GM21515 (cell line): ENCODE measurements around the gene DIP2C.
"Not testable (repeated sequence)": the region's sequence is repeated elsewhere in the genome, so short reads cannot be mapped to it uniquely, and the experiment has no call there.

Source experiments
- ATAC-seq: cut with Tn5 transposase; IDR thresholded peaks from one replicate; pipeline ENCODE4 v1.9.1; 2021; ENCODE audit not compliant: unreplicated experiment

Gene DIP2C

GRCh38 chr10:404991-405390 lies 284.5 kb downstream of the DIP2C start:
- no peak for ATAC-seq

DNA sequence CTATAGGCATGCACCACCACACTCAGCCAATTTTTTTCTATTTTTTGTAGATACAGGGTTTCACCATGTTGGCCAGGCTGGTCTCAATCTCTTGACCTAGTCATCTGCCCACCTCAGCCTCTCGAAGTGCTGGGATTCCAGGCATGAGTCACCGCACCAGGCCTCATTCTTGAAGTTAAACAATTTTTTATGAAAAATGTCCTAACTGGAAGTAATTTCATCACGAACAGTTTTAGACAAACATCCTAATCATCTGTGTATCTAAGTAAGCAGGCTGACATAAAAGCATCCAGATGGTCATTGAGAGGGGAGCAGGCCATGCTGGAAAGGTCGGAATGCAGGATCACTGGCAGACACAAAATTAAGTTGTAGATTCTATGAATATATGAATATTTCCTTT lies 285.1 kb downstream of the DIP2C start:
- ATAC-seq, result no peak

DNA sequence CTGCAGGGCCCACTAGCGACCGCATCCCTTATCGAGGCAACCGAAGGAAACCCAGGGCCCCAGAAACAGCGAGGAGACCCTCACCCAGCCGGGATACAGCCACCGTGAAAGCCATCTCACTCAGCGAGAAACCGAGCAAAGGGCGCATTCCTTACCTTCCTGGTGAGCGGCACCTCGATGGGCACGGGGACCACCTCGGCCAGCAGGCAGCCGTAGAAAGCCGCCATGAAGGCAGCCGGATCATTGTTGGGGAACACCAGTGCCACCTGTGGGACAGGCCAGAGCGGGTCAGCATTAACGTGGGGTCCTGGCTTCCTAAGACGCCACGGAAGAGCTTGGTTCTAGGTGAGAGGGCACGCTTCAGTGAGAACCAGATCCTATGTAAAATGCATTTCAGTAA lies 290.5 kb downstream of the DIP2C start:
- ATAC-seq, result no peak

DNA sequence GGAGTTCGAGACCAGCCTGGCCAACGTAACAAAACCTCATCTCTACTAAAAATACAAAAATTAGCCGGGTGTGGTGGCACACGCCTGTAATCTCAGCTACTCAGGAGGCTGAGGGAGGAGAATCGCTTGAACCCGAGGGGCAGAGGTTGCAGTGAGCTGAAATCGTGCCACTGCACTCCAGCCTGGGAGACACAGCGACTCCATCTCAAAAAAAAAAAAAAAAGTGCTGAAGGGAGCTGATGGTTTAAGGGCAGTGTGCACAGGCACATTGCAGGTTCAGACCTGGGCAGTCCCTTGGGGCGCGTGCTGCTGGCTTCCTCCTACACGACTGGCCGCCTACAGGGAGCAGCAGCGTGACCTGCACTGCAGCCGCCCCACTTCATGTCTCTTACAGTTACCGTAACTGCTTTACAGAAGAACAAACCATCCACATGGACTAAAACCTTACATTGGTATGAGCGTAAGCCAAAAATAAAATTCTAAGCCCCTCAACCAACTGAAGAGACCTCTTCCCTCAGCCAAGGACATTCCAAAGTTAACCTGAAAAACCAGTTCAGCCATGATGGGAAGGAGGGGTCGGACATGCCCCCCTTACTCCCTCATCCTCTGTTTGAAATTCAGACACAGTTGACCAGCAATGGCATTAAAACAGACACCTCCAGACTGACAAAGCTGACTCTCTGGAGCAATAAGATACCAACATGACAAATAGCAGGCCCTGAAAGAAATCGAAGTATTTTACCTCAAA lies 292.0 kb downstream of the DIP2C start:
- ATAC-seq, result no peak

DNA sequence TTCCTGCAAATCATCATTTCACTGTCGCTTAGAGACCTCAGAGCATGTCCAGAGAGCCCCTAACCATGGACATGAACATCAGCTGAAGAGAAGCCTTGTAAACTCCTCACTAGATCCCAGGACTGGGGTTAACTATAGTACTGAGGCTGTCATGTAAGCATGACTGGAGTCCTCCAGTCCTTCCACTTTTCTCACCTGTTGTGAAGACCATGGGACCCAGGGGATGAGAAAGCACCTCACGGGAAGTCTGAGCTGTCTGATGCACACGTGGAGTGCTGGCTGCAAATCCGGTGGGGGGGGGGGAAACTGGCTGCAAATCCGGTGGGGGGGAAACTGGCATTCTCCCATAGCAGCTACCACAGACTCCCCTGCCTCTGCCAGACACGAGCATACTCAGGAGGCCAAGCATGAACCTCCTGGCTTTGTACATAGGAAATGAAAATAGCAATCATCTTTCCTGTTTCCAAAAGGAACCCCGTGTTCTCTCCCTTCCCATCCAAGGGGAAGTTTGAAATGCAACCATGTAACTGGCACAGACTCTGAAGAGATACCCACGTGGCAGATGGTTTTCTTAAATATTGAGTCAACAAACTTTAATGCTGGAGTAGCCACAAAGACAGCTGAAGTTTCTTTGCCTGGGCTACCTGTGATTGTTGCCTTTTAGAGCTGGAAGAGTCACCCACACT lies 292.8 kb downstream of the DIP2C start:
- no peak for ATAC-seq

DNA sequence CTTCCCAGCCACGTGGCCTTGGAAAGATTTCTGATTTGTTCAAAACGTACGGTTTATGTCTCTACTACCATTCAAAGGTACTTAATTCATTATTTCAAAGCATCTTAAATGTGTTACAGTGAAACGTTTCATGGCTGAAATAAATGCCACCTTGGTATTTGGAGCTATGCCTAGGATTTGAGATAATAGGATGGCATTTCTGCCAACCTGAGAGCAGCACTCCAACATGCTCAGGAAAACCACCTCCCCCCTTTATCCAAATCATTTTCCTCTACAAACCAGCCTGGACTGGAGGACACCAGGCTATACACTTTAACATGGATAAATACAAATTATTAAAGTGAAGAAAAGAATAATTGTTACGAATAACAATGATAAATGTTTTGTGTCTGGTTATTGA lies 293.4 kb downstream of the DIP2C start:
- no peak for ATAC-seq

GRCh38 chr10:395665-396064 lies 293.8 kb downstream of the DIP2C start:
- ATAC-seq, result no peak

GRCh38 chr10:394439-395101 lies 294.9 kb downstream of the DIP2C start:
- ATAC-seq, result not testable (repeated sequence)

DNA sequence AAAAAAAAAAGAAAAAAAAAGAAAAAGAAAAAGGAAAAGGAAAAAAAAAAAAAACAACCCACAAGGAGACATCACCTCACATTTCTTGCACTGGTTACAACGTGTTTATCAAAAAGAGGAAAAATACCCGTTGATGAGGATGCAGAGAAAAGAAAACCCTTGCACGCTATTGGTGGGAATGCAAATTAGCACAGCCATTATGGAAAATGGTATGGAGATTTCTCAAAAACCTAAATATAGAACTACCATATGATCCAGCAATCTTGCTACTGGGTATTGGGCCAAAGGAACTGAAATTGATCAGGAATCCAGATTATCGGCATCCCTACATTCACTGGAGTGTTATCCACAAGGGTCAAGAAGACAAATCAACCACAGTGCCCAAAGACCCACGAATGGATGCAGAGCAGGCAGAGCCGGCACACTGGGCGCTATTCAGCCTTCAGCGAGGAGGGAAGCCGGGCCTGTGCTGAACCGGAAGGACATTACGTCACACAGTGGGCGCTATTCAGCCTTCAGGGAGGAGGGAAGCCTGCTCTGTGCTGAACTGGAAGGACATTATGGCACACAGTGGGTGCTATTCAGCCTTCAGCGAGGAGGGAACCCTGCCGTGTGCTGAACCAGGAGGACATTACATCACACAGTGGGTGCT lies 295.6 kb downstream of the DIP2C start:
- no peak for ATAC-seq

DNA sequence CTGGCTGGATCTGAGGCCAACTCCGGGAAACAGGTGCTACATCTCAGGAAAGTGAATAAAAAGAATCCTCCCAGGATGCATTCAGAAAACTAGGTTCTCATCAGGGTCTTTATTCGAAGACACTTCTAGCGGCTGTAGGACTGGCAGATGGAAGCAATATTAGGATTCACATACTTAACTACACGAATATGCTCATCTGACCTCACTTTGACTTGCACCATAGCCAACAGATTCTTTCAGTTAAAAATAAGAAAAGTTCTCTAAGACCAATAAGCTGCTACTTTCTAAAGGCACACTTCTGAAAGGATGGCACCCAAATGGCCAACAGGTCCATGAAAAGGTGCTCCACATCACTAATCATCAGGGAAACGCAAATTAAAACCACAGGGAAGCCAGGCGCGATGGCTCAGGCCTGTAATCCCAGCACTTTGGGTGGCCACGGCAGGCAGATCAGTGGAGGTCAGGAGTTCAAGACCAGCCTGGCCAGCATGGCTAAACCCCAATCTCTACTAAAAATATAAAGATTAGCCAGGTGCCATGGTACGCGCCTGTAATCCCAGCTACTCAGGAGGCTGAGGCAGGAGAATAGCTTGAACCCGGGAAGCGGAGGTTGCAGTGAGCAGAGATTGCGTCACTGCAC lies 296.2 kb downstream of the DIP2C start:
- no peak for ATAC-seq

DNA sequence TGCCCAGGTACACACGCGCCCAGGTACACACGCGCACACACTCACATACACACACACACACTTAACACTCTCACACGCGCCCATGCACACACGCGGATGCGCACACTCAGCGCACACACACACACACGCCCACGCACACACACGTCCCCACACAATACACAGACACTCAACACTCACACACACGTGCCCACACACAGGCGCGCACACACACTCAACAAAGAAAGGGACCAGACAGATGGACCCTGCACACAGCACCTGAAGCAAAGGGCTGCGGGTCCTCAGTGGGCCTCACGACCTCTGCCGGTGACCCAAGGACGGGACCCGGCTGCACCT lies 296.8 kb downstream of the DIP2C start:
- ATAC-seq, result no peak

DNA sequence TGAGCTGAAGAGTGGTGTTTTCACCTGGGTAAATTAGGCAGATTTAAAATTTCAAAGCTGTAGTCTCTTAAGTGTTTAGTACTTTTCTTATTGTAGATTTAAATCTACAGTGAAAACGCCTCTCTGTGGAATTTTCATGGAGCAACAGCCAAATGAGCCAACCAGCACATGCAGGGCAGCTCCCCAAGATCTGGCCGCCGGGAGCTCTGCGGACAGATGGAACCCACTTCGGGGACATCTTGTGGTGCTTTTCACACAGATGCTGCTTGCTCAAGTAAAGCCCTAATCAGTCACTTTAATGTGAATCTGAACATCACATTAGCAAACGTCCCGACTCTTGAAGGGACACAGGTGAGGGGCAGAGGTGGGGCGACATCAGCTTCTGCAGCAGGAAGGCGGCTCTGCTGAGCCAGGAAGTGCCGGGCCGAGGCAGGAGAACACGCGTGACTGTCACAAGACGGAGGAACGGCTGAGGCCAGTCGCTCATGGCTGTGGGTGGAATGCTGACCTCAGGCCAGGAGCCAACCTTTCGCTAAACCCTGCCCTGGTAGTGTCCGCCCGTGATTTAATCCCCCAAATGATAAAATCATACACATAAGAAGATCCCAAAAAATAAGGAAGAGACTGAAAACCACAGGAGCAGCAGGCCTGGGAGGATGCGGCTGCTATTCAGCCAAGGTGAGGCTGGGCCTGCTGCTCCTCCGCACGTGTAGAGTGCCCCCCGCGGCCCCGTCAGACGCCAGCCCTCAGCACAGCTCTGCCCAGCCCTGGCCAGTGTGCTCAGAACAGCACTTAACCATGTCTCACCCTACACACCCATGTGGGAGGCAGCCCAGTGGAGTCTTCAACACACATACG lies 297.4 kb downstream of the DIP2C start:
- no peak for ATAC-seq

DNA sequence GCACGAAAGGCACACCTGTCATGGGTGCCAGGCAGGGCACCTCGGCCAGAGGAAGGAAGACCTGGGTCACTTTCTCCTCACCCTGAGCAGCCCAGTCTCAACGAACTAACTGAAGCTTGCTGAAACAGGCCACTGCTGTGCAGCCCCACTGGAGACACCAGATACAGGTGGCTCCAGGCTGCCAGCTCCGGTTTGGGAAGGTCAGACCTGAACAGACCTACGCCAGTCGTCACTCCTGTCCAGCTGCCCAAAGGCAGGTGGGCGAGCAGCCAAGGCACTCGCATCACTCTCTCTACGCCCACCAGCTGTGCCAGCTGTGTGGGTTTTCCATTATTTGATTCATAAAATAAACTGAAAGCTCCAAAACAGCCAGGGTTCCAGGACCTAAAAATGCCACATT lies 298.2 kb downstream of the DIP2C start:
- no peak for ATAC-seq

DNA sequence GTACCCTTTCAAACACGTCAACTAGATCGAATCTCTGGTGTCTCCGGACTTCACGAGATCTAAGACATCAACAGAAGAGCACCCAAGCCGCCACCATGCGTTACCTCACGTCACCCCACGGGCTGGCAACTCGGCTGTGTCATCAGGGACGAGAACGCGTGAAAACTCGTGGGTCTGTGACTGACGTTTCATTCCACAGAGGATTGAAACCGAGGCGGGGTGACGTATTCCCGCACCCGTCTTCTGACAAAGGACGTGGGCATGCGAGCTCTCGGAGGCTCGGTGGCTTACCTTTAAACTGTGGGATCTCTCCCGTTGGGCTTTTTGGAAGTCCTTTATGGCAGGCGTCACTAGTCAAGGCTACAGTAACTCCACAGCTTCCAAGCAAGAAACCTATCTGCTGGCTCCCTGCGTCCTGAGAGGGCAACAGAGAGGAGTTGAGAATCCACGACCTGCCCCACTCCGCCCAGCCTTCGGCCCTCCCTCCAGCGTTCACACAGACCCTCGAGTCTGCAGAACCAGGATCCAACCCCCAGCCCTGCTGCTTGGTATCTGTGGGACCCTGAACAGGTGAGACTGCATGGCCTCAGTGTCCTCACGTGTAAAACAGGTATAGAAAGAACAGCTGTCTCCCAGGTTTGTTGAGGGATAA lies 298.9 kb downstream of the DIP2C start:
- ATAC-seq, result no peak

DNA sequence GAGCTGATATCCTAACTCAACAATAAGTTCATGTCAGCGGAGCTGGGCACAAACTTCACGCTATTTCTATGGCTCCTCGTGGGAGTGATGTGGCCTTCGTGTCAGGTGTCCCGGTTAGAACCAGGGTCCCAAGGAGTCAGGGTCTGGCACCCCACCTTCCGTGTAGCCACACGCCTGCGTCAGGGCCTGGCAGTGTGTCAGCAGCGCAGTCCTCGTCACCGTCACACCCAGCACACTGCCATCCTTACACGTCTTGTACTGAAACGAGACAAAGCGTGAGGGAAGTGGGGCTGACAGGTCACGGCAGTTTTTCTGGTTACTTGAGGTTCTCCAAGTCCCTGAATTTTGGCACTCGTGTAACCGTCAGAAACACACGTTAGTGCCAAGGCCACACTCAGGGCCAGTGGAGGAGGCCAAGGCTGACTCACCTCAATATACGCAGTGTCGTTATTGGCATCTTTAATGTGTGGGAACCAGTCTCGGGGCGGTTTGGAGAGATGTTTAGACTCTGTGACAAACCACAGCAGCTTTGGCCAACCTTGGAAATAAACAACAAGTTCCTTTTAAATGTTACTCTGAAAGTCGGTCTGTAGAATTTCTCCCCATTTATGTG lies 299.5 kb downstream of the DIP2C start:
- ATAC-seq, result no peak

DNA sequence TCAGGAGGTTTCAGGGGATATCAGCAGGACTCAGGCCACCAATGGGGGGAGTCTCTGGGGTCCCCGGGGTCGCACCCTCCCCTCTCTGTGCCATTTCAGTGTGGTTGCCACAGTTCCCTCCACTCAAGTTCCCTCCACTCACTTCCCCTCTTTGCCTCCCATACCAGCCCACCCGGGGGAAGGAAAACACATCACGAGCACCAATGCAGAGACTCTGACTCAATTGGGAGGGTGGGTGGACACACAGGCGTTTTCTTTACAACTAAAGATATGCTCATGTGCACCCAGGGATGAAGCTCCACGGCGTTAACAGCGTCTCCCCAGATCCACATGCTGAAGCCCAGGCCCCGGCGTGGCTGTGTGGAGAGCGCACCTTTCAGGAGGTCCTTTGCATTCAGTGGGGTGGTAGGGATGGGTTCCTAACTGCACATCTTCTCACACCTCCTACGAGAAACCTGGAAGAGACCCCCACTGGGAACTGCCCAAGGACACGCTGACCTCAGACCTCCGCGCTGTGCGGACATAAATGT lies 300.1 kb downstream of the DIP2C start:
- no peak for ATAC-seq

GRCh38 chr10:388661-389045 lies 300.8 kb downstream of the DIP2C start:
- ATAC-seq, result no peak

- no peak for ATAC-seq
Measured at GRCh38 chr10:387909-388660, 301.4 kb downstream of the DIP2C start.

DNA sequence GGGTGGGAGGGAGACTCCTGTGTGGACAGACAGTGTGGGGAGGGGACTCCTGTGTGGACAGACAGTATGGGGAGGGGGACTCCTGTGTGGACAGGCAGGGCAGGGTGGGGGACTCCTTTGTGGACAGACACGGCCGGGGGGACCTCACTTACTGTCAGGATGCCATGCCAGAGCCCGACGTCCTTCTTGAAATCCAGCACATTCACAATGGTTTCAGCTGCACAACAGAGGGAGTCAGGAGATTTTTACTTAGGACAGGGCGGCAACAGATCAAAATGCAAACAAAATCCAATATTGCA lies 301.9 kb downstream of the DIP2C start:
- no peak for ATAC-seq
